HepG2 (cell line): ENCODE results near the gene NPPA. TPM values are rescaled to one million over a fixed set of nuclear protein-coding genes. Genes with fewer than 3 reads are reported as not detected.

Source experiments
- ATAC-seq: fragments of 200-7000 bp; cut with Tn5 transposase; 3 replicates; pipeline ENCODE4 v1.9.1; 2020; ENCODE audit warnings: mild to moderate bottlenecking, moderate library complexity
- BruUV-seq: library from RNA; stranded (reverse); fragments of 400-500 nt; replicated peaks from 2 replicates; lab custom pipeline; 2021; lab: Mats Ljungman, UMichigan
- CTCF ChIA-PET: fragments of 300-600 bp; formaldehyde crosslinking; extraction: SDS; loops from one replicate; lab custom pipeline; 2021; ENCODE audit warnings: low total read pairs, inconsistent platforms, low intra/inter-chr PET ratio; lab: Yijun Ruan, JAX
- POLR2A ChIA-PET: fragments of 350-600 bp; sonication (Branson Sonifier 250); formaldehyde crosslinking; loops from one replicate; lab custom pipeline; 2020; ENCODE audit warnings: antibody characterized with exemption, inconsistent platforms; lab: Yijun Ruan, JAX
- DNase-seq: peaks from one replicate; pipeline ENCODE4 v3.0.0-alpha.2; 2015; ENCODE audit warnings: low spot score
- FAIRE-seq: peaks from 3 replicates; lab custom pipeline; 2011; peaks lifted over from hg19 to GRCh38; lab: Jason Lieb, UNC
- H2AFZ ChIP-seq: one replicate; pipeline ENCODE4 v1.6.1; 2011; ENCODE audit warnings: low read length, inconsistent platforms
- H3K27ac ChIP-seq: fragments of 300-600 bp; 3 replicates; pipeline ENCODE4 v1.8.0; 2011; ENCODE audit warnings: mixed run types, mild to moderate bottlenecking, mixed read lengths, low read length, inconsistent platforms; ENCODE audit not compliant: insufficient read depth; ENCODE audit errors: extremely low read length
- H3K27me3 ChIP-seq, 2 experiments: fragments of 200-600 bp in 1 of 2; 2 replicates in 1 of 2; 3 replicates in 1 of 2; pipeline versions ENCODE4 v1.6.0 to v1.8.0; 2011; ENCODE audit warnings: low read length in 2 of 2, mild to moderate bottlenecking in 2 of 2, moderate library complexity in 2 of 2, inconsistent platforms in 1 of 2; ENCODE audit not compliant: insufficient read depth in 2 of 2, control insufficient read depth in 1 of 2
- H3K36me3 ChIP-seq, 2 experiments: fragments of 200-600 bp in 1 of 2; replicated peaks in 1 of 2; 2 replicates in 1 of 2; 3 replicates in 1 of 2; pipeline versions ENCODE4 v1.5.1 to v1.8.0; 2011; ENCODE audit warnings: low read length in 2 of 2, inconsistent platforms in 1 of 2; ENCODE audit not compliant: insufficient read depth in 2 of 2, control insufficient read depth in 1 of 2
- H3K4me1 ChIP-seq: 2 replicates; pipeline ENCODE4 v1.5.1; 2012; ENCODE audit warnings: low read length, inconsistent platforms; ENCODE audit not compliant: insufficient read depth
- H3K4me2 ChIP-seq: 2 replicates; pipeline ENCODE4 v1.6.0; 2011; ENCODE audit warnings: low read depth, low read length, inconsistent platforms
- H3K4me3 ChIP-seq, 3 experiments: fragments of 200-600 bp in 1 of 3; sonication (generic), shearing (Covaris generic) in 1 of 3; replicated peaks in 1 of 3; 2 replicates each; pipeline ENCODE4 v1.5.1; 2011 to 2016; ENCODE audit warnings: low read length in 3 of 3, inconsistent platforms in 2 of 3, low read depth in 2 of 3, mild to moderate bottlenecking in 2 of 3, control low read depth in 1 of 3, mixed read lengths in 1 of 3; ENCODE audit not compliant: insufficient read depth in 1 of 3
- H3K79me2 ChIP-seq: one replicate; pipeline ENCODE4 v1.6.1; 2011; ENCODE audit warnings: low read length, inconsistent platforms; ENCODE audit not compliant: insufficient read depth
- H3K9ac ChIP-seq: 2 replicates; pipeline ENCODE4 v1.6.0; 2011; ENCODE audit warnings: mild to moderate bottlenecking, low read depth, low read length, inconsistent platforms; ENCODE audit not compliant: insufficient read depth
- H3K9me3 ChIP-seq: 2 replicates; pipeline ENCODE4 v1.5.1; 2012; ENCODE audit warnings: mild to moderate bottlenecking, low read length
- H4K20me1 ChIP-seq: 2 replicates; pipeline ENCODE4 v1.6.0; 2011; ENCODE audit warnings: inconsistent platforms, mild to moderate bottlenecking, low read length, moderate library complexity; ENCODE audit not compliant: insufficient read depth
- ADNP ChIP-seq: sonication (generic); formaldehyde crosslinking; IDR thresholded peaks from 2 replicates; pipeline ENCODE4 v1.4.0; 2020; ENCODE audit warnings: missing genetic modification reagents
- CHD4 ChIP-seq: fragments of 200-600 bp; sonication (generic); IDR thresholded peaks from 2 replicates; pipeline ENCODE4 v1.7.0; 2017; ENCODE audit warnings: mild to moderate bottlenecking, low read length, borderline replicate concordance
- IKZF1 ChIP-seq: fragments of 450-650 bp; IDR thresholded peaks from 2 replicates; pipeline ENCODE4 v1.7.1; 2016
- MIER3 ChIP-seq: IDR thresholded peaks from 2 replicates; pipeline ENCODE4 v1.6.1; 2016; ENCODE audit warnings: missing compliant biosample characterization, borderline replicate concordance
- NAIF1 ChIP-seq: sonication (generic); formaldehyde crosslinking; IDR thresholded peaks from 2 replicates; pipeline ENCODE4 v1.5.0; 2020; ENCODE audit warnings: mild to moderate bottlenecking, missing genetic modification reagents, borderline replicate concordance
- NFKBIZ ChIP-seq: IDR thresholded peaks from 2 replicates; pipeline ENCODE4 v1.6.1; 2018; ENCODE audit warnings: missing genetic modification reagents, missing compliant biosample characterization
- REXO4 ChIP-seq: sonication (generic); formaldehyde crosslinking; IDR thresholded peaks from 2 replicates; pipeline ENCODE4 v1.8.0; 2022; ENCODE audit warnings: missing genetic modification reagents, mild to moderate bottlenecking, borderline replicate concordance
- SP140L ChIP-seq: sonication (generic); formaldehyde crosslinking; IDR thresholded peaks from 2 replicates; pipeline ENCODE4 v1.4.0; 2020; ENCODE audit warnings: missing genetic modification reagents, borderline replicate concordance
- STAT5B ChIP-seq: sonication (generic); formaldehyde crosslinking; IDR thresholded peaks from 2 replicates; pipeline ENCODE4 v1.4.0; 2020; ENCODE audit warnings: missing genetic modification reagents
- TEAD2 ChIP-seq: sonication (generic); formaldehyde crosslinking; IDR thresholded peaks from 2 replicates; pipeline ENCODE4 v1.9.0; 2021; ENCODE audit warnings: missing genetic modification reagents
- TFE3 ChIP-seq: IDR thresholded peaks from 2 replicates; pipeline ENCODE4 v1.6.1; 2016
- ZNF264 ChIP-seq: sonication (generic); formaldehyde crosslinking; IDR thresholded peaks from 2 replicates; pipeline ENCODE4 v1.4.0; 2020; ENCODE audit warnings: missing genetic modification reagents
- ZNF274 ChIP-seq: sonication (generic); formaldehyde crosslinking; IDR thresholded peaks from 2 replicates; pipeline ENCODE4 v1.5.1; 2020; ENCODE audit warnings: mild to moderate bottlenecking, missing genetic modification reagents
- ZNF616 ChIP-seq: sonication (generic); formaldehyde crosslinking; IDR thresholded peaks from 2 replicates; pipeline ENCODE4 v1.5.0; 2020; ENCODE audit warnings: low read depth, mild to moderate bottlenecking, missing genetic modification reagents
- ZNF660 ChIP-seq: sonication (generic); formaldehyde crosslinking; IDR thresholded peaks from 2 replicates; pipeline ENCODE4 v1.5.1; 2020; ENCODE audit warnings: mild to moderate bottlenecking, low read depth, missing genetic modification reagents, borderline replicate concordance
- ZNF773 ChIP-seq: sonication (generic); formaldehyde crosslinking; IDR thresholded peaks from 2 replicates; pipeline ENCODE4 v1.4.0; 2020; ENCODE audit warnings: missing genetic modification reagents, borderline replicate concordance
- WGBS: methylation state at CpG from one replicate; pipeline ENCODE4 v1.1.6; 2017; ENCODE audit warnings: low lambda C conversion rate; 5-methylcytosine and 5-hydroxymethylcytosine counted together
- in situ Hi-C: cut with HindIII; loops from 2 replicates; pipeline ENCODE4 v1.10.0; 2017; ENCODE audit warnings: low pct_unique_long_range_greater_than_20kb; ENCODE audit not compliant: extremely low pct_ligation_motif_present
- intact Hi-C: fragments of 100-400 bp; cut with micrococcal nuclease; formaldehyde crosslinking; loops from one replicate; pipeline ENCODE4 v1.10.0; 2022; ENCODE audit not compliant: unreplicated experiment
- polyA plus RNA-seq, 8 experiments: library from polyadenylated mRNA; depleted of rRNA in 3 of 8; stranded (reverse) in 7 of 8; unstranded in 1 of 8; fragments of >200 nt; fragmentation: Illumina TruSeq in 4 of 8; extraction: Trizol in 4 of 8; gene quantifications; 2 replicates each; pipeline versions ENCODE4 v1.2.1 to v1.2.3, GENCODE V29; 2011 to 2016; ENCODE audit warnings: low read depth in 4 of 8, missing spikeins in 1 of 8, mixed read lengths in 1 of 8; ENCODE audit not compliant: insufficient read depth in 1 of 8
- total RNA-seq, 5 experiments: library from RNA; depleted of rRNA; stranded (reverse); fragments of >200 nt; fragmentation: Illumina TruSeq; extraction: Trizol; gene quantifications; 2 replicates each; pipeline ENCODE4 v1.2.3, GENCODE V29; 2016; ENCODE audit warnings: low read depth in 1 of 5
- TF ChIP-seq, protein P1 (sequence below): sonication (generic); formaldehyde crosslinking; IDR thresholded peaks from 2 replicates; pipeline ENCODE4 v1.5.0; 2020; ENCODE audit warnings: mild to moderate bottlenecking, missing genetic modification reagents

NPPA gene
- total and polyA plus RNA-seq, 2 of the 13 experiments (the other 11 are each of a cell fraction or from before 2014, with no cell fraction given), result not detected

GRCh38 chr1:11862890-11863289, 15.3 kb upstream of the NPPA start:
- H3K4me3 ChIP-seq, result no peak overlapping the region
- no TSS peak for BruUV-seq
- WGBS, result 25% methylated on average over 6 of the region's 6 CpGs
- no peak overlapping the region for H2AFZ ChIP-seq
- H3K27ac ChIP-seq, result no peak overlapping the region
- ChIA-PET POLR2A (no interaction called here), CTCF (no interaction called here)
- H3K9ac ChIP-seq, result no peak overlapping the region
- intact Hi-C loops (no loop called here), in situ Hi-C loops (no loop called here)
- no peaks in the 10 kb centered on the region for H3K79me2 ChIP-seq
- peaks cover 0 to 13% of the 10 kb centered on the region in 2 experiments; a peak in 4 of 5 replicates for H3K27me3 ChIP-seq
- no peaks in the 10 kb centered on the region for H3K9me3 ChIP-seq
- no peak for DNase-seq
- FAIRE-seq, result no peak
- TF ChIP-seq ZNF616 (CRISPR knock-in tag) (no peak), ZNF264 (CRISPR knock-in tag) (no peak), REXO4 (no peak), ZNF660 (CRISPR knock-in tag) (no peak), CHD4 (no peak), IKZF1 (no peak), ZNF274 (CRISPR knock-in tag) (no peak), ADNP (CRISPR knock-in tag) (no peak), NAIF1 (CRISPR knock-in tag) (no peak), TFE3 (CRISPR knock-in tag) (no peak), MIER3 (no peak), NFKBIZ (no peak), STAT5B (CRISPR knock-in tag) (no peak), ZNF773 (CRISPR knock-in tag) (no peak), TEAD2 (CRISPR knock-in tag) (no peak), SP140L (CRISPR knock-in tag) (no peak)
- TF ChIP-seq, protein P1, sequence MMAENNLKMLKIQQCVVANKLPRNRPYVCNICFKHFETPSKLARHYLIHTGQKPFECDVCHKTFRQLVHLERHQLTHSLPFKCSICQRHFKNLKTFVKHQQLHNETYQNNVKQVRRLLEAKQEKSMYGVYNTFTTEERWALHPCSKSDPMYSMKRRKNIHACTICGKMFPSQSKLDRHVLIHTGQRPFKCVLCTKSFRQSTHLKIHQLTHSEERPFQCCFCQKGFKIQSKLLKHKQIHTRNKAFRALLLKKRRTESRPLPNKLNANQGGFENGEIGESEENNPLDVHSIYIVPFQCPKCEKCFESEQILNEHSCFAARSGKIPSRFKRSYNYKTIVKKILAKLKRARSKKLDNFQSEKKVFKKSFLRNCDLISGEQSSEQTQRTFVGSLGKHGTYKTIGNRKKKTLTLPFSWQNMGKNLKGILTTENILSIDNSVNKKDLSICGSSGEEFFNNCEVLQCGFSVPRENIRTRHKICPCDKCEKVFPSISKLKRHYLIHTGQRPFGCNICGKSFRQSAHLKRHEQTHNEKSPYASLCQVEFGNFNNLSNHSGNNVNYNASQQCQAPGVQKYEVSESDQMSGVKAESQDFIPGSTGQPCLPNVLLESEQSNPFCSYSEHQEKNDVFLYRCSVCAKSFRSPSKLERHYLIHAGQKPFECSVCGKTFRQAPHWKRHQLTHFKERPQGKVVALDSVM (CRISPR knock-in tag), result no peak
- H3K36me3 ChIP-seq, result no peaks in the 10 kb centered on the region
- no peak overlapping the region for H3K4me2 ChIP-seq
- no peaks in the 10 kb centered on the region for H3K4me1 ChIP-seq
- H4K20me1 ChIP-seq, result no peaks in the 10 kb centered on the region
- ATAC-seq, result no peak
